ENCODE results near the gene MISP. TPM values are rescaled to one million over a fixed set of nuclear protein-coding genes. Genes with fewer than 3 reads are reported as not detected.
A peak's percentile ranks its signal among the peaks of the same experiment; 100 is the strongest.
"Not testable (repeated sequence)": the region's sequence is repeated elsewhere in the genome, so short reads cannot be mapped to it uniquely, and the experiment has no call there.

The MISP gene
- total and polyA plus RNA-seq, 7 donors, result 0.36 to 456 (median 289) TPM; not detected in 3

GRCh38 chr19:737591-738093 is 13.3 kb upstream of the MISP start:
- TF ChIP-seq EP300 (IDR thresholded peaks at IDR 0.05), result no peak
- TF ChIP-seq POLR2AphosphoS5 (IDR thresholded peaks at IDR 0.05), result no peak
- TF ChIP-seq POLR2A (IDR thresholded peaks at IDR 0.05), result no peak
- TF ChIP-seq CTCF (IDR thresholded peaks at IDR 0.05), result peak; percentile 21 to 60 (median 40)
- DNase-seq, result peak; percentile 71
- Histone ChIP-seq H3K4me3 (no peak overlapping the region), H3K27me3 (no peaks in the 10 kb centered on the region), H3K27ac (no peak overlapping the region), H3K36me3 (peaks cover 0 to 23% (median 0%) of the 10 kb centered on the region in 4 donors), H3K9me3 (no peaks in the 10 kb centered on the region), H3K4me1 (no peaks in the 10 kb centered on the region)
- WGBS, 2 donors, result 35 to 42% methylated on average over 22 of the region's 22 CpGs
- intact Hi-C loops (cut with DNase I), result no loop called here

- Histone ChIP-seq H3K9me3 (no peaks in the 10 kb centered on the region), H3K4me1 (no peaks in the 10 kb centered on the region), H3K27me3 (no peaks in the 10 kb centered on the region), H3K36me3 (peaks cover 0 to 23% (median 0%) of the 10 kb centered on the region in 4 donors), H3K4me3 (no peak overlapping the region), H3K27ac (no peak overlapping the region)
- TF ChIP-seq POLR2AphosphoS5 (IDR thresholded peaks at IDR 0.05) (no peak), EP300 (IDR thresholded peaks at IDR 0.05) (no peak), POLR2A (IDR thresholded peaks at IDR 0.05) (no peak), CTCF (IDR thresholded peaks at IDR 0.05) (no peak)
- DNase-seq, result peak; percentile 49
- intact Hi-C loops (cut with DNase I), result no loop called here
- 21 to 74% methylated on average over 23 of the region's 23 CpGs for WGBS, 2 donors
These were observed 12.3 kb upstream of the MISP start for GRCh38 chr19:738509-739128.

- Histone ChIP-seq H3K9me3 (peaks cover 0 to 4% (median 0%) of the 10 kb centered on the region in 4 donors), H3K27me3 (no peaks in the 10 kb centered on the region), H3K4me3 (no peak overlapping the region), H3K4me1 (no peaks in the 10 kb centered on the region), H3K36me3 (peaks cover 0 to 23% (median 0%) of the 10 kb centered on the region in 4 donors), H3K27ac (no peak overlapping the region)
- TF ChIP-seq POLR2AphosphoS5 (IDR thresholded peaks at IDR 0.05) (no peak), POLR2A (IDR thresholded peaks at IDR 0.05) (no peak), EP300 (IDR thresholded peaks at IDR 0.05) (no peak), CTCF (IDR thresholded peaks at IDR 0.05) (no peak)
- intact Hi-C loops (cut with DNase I), result no loop called here
- WGBS, 2 donors, result 48 to 90% methylated on average over 36 of the region's 36 CpGs
- no peak for DNase-seq
These were observed 10.8 kb upstream of the MISP start for GRCh38 chr19:739998-740715.

GRCh38 chr19:740816-741505 is 10.0 kb upstream of the MISP start:
- H3K27me3 ChIP-seq; H3K9me3 ChIP-seq; H3K4me1 ChIP-seq; intact Hi-C loops (cut with DNase I); H3K27ac ChIP-seq; H3K4me3 ChIP-seq: not testable (repeated sequence)
- 76 to 84% methylated on average over 16 of the region's 16 CpGs for WGBS, 2 donors
- peak; percentile 39 for DNase-seq
- peaks cover 0 to 22% (median 0%) of the 10 kb centered on the region in 4 donors for H3K36me3 ChIP-seq
